Measurements from ENCODE around the gene NLK.

NLK gene

DNA sequence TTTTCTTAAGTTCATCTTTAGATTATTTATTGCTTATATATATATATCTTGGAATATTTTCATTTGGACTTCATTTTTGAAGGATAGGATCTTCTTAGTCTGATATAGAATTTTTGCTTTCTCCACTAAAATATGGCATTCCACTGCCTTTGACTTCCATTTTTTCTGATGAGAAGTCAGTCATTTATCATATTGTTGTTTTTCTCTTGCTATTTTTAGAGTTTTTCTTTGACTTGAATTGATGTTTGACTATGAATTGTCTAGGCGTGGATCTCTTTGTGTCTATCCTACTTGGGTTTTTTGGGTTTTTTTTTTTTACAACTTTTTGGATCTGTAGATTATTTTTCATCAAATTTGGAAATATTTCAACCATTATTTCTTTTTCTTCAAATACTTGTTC, 67.7 kb downstream of the NLK start:
- no peak overlapping the region for H3K4me3 ChIP-seq (ENCODE audit: low read depth, low read length)
- no peak for TF ChIP-seq CTCF (IDR thresholded peaks at IDR 0.05; ENCODE audit: low read depth, low read length, missing control alignments)
- DNase-seq (ENCODE audit: low read depth) = no peak

DNA sequence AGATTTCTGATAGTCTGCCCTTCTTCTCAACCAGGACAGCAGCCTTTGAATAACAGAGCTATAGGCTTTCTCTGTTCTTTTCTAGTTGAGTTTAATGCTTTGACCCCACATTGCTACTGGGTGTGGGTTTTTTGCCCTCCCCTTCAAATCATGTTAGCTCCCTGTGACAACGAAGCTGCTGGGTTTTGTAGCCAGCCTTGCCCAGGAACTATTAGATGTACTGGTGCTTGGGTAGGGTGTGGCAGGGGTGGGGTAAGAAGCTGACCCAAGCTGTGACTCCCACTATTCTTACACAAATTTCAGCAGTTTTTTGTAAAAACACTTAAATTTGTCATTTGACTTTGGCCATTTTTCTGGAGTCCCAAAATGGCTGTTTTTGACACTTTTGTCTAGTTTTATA, 69.7 kb downstream of the NLK start:
- no peak for DNase-seq (ENCODE audit: low read depth)
- TF ChIP-seq CTCF (IDR thresholded peaks at IDR 0.05; ENCODE audit: low read depth, low read length, missing control alignments) = no peak
- no peak overlapping the region for H3K4me3 ChIP-seq (ENCODE audit: low read depth, low read length)

DNA sequence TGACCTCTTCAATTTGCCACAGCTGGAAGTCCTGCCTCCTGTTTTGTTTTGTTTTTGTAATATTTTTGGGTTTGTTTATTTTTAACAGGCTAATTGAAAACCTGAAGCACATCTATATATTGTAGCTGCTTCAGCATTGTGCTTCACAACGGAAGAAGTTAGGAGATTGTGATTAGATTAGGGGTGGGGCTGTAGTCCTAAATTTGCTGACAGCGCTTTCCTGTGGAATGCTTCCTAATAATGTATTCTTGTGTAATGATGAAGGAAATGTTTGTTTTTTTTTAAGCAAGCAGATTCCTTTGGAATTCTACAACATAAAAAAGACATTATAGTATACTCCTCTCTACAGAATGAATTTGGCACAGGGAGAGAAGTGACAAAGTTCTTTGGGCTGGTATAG, 70.1 kb downstream of the NLK start:
- TF ChIP-seq CTCF (IDR thresholded peaks at IDR 0.05; ENCODE audit: low read depth, low read length, missing control alignments) = no peak
- no peak for DNase-seq (ENCODE audit: low read depth)
- no peak overlapping the region for H3K4me3 ChIP-seq (ENCODE audit: low read depth, low read length)

- DNase-seq (ENCODE audit: low read depth) = no peak
- no peak overlapping the region for H3K4me3 ChIP-seq (ENCODE audit: low read depth, low read length)
- no peak for TF ChIP-seq CTCF (IDR thresholded peaks at IDR 0.05; ENCODE audit: low read depth, low read length, missing control alignments)
Observed at GRCh38 chr17:28113269-28113668, 70.8 kb downstream of the NLK start.

- no peak overlapping the region for H3K4me3 ChIP-seq (ENCODE audit: low read depth, low read length)
- TF ChIP-seq CTCF (IDR thresholded peaks at IDR 0.05; ENCODE audit: low read depth, low read length, missing control alignments) = no peak
- DNase-seq (ENCODE audit: low read depth) = no peak
Observed at GRCh38 chr17:28115046-28115445, 72.6 kb downstream of the NLK start.

DNA sequence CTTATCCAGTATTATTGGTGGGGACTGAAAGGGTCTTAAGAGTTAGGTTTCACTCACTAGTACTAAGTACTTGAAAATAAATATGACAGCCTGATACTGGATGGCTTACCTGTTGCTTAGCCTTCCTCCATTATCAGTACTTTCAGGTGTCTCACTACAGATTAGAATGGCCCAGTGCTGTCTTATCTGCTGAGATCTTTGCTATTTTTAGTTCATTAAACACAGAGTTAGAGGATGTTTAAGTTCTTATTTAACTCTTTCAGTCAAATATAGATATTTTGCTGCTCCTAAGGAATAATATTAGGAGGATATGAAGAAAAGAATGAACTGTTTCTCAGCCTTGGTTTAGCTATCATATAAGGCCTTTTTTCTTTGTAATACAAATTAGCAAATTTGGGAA, 74.8 kb downstream of the NLK start:
- H3K4me3 ChIP-seq (ENCODE audit: low read depth, low read length) = no peak overlapping the region
- no peak for DNase-seq (ENCODE audit: low read depth)
- no peak for TF ChIP-seq CTCF (IDR thresholded peaks at IDR 0.05; ENCODE audit: low read depth, low read length, missing control alignments)

DNA sequence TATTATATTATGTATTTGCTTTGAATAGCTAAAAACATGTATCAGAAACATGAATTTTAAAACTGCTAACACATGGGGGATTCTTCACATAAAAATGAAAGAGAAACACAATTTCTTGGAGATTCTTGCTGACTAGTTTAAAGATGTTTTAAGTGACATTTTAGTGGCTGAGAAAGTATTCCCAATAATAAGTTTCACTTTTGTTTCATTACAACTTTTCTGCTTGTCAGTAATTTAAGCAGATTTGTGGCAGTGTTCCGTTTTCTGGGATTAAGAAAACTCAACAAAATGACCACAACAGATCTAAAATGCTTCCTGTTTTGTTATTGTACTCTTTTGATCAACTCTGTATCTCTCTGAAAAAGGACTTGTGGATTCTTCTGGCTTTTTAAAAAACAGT, 75.9 kb downstream of the NLK start:
- no peak for DNase-seq (ENCODE audit: low read depth)
- no peak for TF ChIP-seq CTCF (IDR thresholded peaks at IDR 0.05; ENCODE audit: low read depth, low read length, missing control alignments)
- no peak overlapping the region for H3K4me3 ChIP-seq (ENCODE audit: low read depth, low read length)

Data from GM12864 (cell line).